SK-N-SH treated with all-trans-retinoic acid at 6 μM for 48 hours (cell line): ENCODE results near the gene TBC1D12.

Experiments
- ARNTL ChIP-seq: fragments of 450-650 bp; formaldehyde crosslinking; IDR thresholded peaks from 2 replicates; pipeline ENCODE4 v1.5.0; 2020; ENCODE audit warnings: low read depth, mild to moderate bottlenecking, moderate library complexity, borderline replicate concordance
- BACH2 ChIP-seq: fragments of 250-450 bp; sonication (Bioruptor Pico); IDR thresholded peaks from 2 replicates; pipeline ENCODE4 v1.9.0; 2021; ENCODE audit warnings: mild to moderate bottlenecking, borderline replicate concordance
- GLIS3 ChIP-seq: fragments of 250-450 bp; sonication (Bioruptor Pico); IDR thresholded peaks from 2 replicates; pipeline ENCODE4 v1.5.0; 2020; ENCODE audit warnings: mild to moderate bottlenecking, moderate library complexity
- OSR1 ChIP-seq: fragments of 250-450 bp; sonication (Bioruptor Pico); IDR thresholded peaks from 2 replicates; pipeline ENCODE4 v1.8.0; 2022; ENCODE audit warnings: moderate library complexity, mild to moderate bottlenecking, inconsistent platforms
- TOX ChIP-seq: fragments of 250-450 bp; sonication (Bioruptor Pico); IDR thresholded peaks from 2 replicates; pipeline ENCODE4 v1.8.0; 2021; ENCODE audit warnings: mild to moderate bottlenecking, moderate library complexity, borderline replicate concordance
- ZFP30 ChIP-seq: fragments of 450-650 bp; formaldehyde crosslinking; IDR thresholded peaks from 2 replicates; pipeline ENCODE4 v1.5.0; 2022; ENCODE audit warnings: mild to moderate bottlenecking, moderate library complexity
- TF ChIP-seq, protein P1 (sequence below): fragments of 250-450 bp; sonication (Bioruptor Pico); IDR thresholded peaks from 2 replicates; pipeline ENCODE4 v1.5.1; 2020; ENCODE audit warnings: low read depth, mild to moderate bottlenecking, moderate library complexity

DNA sequence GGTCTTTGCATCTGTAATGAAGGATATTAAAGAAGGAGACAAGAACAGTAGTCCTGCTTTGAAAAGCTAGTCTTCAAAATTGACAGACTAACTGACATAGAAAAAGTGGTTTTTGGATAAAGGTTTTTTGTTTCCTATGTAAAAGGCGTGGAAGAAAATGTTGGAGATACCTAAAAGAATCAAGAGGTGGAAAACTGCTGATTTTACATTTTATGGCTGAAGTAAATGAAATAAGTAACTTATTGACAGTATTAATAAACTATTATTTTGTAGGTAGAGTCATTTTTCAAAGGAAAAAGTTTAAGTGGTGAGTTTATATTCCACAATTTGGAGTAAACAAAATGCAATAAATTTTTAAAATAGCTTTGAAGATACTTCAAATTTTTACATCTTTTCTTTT, 130.7 kb downstream of the TBC1D12 start:
- TF ChIP-seq, protein P1, sequence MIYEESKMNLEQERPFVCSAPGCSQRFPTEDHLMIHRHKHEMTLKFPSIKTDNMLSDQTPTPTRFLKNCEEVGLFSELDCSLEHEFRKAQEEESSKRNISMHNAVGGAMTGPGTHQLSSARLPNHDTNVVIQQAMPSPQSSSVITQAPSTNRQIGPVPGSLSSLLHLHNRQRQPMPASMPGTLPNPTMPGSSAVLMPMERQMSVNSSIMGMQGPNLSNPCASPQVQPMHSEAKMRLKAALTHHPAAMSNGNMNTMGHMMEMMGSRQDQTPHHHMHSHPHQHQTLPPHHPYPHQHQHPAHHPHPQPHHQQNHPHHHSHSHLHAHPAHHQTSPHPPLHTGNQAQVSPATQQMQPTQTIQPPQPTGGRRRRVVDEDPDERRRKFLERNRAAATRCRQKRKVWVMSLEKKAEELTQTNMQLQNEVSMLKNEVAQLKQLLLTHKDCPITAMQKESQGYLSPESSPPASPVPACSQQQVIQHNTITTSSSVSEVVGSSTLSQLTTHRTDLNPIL (CRISPR knock-in tag): no peak
- TF ChIP-seq ARNTL (CRISPR knock-in tag): no peak
- no peak for TF ChIP-seq GLIS3 (CRISPR knock-in tag)
- no peak for TF ChIP-seq BACH2 (CRISPR knock-in tag)
- TF ChIP-seq TOX: no peak
- no peak for TF ChIP-seq ZFP30 (CRISPR knock-in tag)
- TF ChIP-seq OSR1 (CRISPR knock-in tag): no peak
